ENCODE data around the gene PAPPA2. TPM values are rescaled to one million over a fixed set of nuclear protein-coding genes. Genes with fewer than 3 reads are reported as not detected.

PAPPA2 gene
- total and polyA plus RNA-seq, 2 of the 8 experiments (the other 6 are each of a cell fraction or from before 2014, with no cell fraction given) = 0.08 to 0.88 TPM

DNA sequence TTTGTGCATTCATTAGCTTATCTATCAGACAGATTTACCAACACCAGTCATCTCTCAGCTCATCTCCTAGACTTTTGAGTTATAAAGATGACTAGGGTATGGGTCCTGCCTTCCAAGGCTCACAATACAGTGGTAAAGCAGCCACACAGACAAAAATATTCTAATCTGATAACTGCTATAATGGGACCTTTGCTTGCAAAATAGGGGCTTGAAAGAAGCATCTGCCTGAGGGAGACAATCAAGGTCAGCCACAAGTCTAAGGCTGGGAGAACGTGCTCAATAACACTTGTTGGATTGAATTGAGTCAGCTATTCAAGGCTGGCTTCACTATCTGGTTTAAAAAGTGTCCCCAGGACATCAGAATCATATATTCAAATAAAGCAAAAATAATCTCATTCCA lies 1.4 kb upstream of the PAPPA2 start (continued):
- TF ChIP-seq, protein P1, sequence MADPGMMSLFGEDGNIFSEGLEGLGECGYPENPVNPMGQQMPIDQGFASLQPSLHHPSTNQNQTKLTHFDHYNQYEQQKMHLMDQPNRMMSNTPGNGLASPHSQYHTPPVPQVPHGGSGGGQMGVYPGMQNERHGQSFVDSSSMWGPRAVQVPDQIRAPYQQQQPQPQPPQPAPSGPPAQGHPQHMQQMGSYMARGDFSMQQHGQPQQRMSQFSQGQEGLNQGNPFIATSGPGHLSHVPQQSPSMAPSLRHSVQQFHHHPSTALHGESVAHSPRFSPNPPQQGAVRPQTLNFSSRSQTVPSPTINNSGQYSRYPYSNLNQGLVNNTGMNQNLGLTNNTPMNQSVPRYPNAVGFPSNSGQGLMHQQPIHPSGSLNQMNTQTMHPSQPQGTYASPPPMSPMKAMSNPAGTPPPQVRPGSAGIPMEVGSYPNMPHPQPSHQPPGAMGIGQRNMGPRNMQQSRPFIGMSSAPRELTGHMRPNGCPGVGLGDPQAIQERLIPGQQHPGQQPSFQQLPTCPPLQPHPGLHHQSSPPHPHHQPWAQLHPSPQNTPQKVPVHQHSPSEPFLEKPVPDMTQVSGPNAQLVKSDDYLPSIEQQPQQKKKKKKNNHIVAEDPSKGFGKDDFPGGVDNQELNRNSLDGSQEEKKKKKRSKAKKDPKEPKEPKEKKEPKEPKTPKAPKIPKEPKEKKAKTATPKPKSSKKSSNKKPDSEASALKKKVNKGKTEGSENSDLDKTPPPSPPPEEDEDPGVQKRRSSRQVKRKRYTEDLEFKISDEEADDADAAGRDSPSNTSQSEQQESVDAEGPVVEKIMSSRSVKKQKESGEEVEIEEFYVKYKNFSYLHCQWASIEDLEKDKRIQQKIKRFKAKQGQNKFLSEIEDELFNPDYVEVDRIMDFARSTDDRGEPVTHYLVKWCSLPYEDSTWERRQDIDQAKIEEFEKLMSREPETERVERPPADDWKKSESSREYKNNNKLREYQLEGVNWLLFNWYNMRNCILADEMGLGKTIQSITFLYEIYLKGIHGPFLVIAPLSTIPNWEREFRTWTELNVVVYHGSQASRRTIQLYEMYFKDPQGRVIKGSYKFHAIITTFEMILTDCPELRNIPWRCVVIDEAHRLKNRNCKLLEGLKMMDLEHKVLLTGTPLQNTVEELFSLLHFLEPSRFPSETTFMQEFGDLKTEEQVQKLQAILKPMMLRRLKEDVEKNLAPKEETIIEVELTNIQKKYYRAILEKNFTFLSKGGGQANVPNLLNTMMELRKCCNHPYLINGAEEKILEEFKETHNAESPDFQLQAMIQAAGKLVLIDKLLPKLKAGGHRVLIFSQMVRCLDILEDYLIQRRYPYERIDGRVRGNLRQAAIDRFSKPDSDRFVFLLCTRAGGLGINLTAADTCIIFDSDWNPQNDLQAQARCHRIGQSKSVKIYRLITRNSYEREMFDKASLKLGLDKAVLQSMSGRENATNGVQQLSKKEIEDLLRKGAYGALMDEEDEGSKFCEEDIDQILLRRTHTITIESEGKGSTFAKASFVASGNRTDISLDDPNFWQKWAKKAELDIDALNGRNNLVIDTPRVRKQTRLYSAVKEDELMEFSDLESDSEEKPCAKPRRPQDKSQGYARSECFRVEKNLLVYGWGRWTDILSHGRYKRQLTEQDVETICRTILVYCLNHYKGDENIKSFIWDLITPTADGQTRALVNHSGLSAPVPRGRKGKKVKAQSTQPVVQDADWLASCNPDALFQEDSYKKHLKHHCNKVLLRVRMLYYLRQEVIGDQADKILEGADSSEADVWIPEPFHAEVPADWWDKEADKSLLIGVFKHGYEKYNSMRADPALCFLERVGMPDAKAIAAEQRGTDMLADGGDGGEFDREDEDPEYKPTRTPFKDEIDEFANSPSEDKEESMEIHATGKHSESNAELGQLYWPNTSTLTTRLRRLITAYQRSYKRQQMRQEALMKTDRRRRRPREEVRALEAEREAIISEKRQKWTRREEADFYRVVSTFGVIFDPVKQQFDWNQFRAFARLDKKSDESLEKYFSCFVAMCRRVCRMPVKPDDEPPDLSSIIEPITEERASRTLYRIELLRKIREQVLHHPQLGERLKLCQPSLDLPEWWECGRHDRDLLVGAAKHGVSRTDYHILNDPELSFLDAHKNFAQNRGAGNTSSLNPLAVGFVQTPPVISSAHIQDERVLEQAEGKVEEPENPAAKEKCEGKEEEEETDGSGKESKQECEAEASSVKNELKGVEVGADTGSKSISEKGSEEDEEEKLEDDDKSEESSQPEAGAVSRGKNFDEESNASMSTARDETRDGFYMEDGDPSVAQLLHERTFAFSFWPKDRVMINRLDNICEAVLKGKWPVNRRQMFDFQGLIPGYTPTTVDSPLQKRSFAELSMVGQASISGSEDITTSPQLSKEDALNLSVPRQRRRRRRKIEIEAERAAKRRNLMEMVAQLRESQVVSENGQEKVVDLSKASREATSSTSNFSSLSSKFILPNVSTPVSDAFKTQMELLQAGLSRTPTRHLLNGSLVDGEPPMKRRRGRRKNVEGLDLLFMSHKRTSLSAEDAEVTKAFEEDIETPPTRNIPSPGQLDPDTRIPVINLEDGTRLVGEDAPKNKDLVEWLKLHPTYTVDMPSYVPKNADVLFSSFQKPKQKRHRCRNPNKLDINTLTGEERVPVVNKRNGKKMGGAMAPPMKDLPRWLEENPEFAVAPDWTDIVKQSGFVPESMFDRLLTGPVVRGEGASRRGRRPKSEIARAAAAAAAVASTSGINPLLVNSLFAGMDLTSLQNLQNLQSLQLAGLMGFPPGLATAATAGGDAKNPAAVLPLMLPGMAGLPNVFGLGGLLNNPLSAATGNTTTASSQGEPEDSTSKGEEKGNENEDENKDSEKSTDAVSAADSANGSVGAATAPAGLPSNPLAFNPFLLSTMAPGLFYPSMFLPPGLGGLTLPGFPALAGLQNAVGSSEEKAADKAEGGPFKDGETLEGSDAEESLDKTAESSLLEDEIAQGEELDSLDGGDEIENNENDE (IDR thresholded peaks at IDR 0.05; ENCODE audit: insufficient replicate concordance, low read length) = no peak
- no peak for TF ChIP-seq PHF8 (conservative IDR thresholded peaks at IDR 0.05; ENCODE audit: low read depth, low read length)
- TF ChIP-seq, protein P2, sequence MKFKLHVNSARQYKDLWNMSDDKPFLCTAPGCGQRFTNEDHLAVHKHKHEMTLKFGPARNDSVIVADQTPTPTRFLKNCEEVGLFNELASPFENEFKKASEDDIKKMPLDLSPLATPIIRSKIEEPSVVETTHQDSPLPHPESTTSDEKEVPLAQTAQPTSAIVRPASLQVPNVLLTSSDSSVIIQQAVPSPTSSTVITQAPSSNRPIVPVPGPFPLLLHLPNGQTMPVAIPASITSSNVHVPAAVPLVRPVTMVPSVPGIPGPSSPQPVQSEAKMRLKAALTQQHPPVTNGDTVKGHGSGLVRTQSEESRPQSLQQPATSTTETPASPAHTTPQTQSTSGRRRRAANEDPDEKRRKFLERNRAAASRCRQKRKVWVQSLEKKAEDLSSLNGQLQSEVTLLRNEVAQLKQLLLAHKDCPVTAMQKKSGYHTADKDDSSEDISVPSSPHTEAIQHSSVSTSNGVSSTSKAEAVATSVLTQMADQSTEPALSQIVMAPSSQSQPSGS (IDR thresholded peaks at IDR 0.05; ENCODE audit: low read length) = no peak
- no peak for TF ChIP-seq ZNF274 (IDR thresholded peaks at IDR 0.05; ENCODE audit: borderline replicate concordance, extremely low read depth, low read length)
- no peak for TF ChIP-seq POU5F1 (IDR thresholded peaks at IDR 0.05; ENCODE audit: low read depth, low read length)
- no peak for TF ChIP-seq POLR2AphosphoS5 (IDR thresholded peaks at IDR 0.05; ENCODE audit: low read depth, low read length)
- TF ChIP-seq JUND (IDR thresholded peaks at IDR 0.05; ENCODE audit: low read length) = no peak
- TF ChIP-seq POLR2A (IDR thresholded peaks at IDR 0.05; ENCODE audit: control extremely low read depth in 1 of 2, low read depth in 2 of 2, low read length in 2 of 2) = no peak
- no peak for TF ChIP-seq CREB1 (IDR thresholded peaks at IDR 0.05)
- no peak for TF ChIP-seq EZH2 (IDR thresholded peaks at IDR 0.05; ENCODE audit: low read depth, low read length, severe bottlenecking)
- TF ChIP-seq SP1 (IDR thresholded peaks at IDR 0.05; ENCODE audit: low read depth, low read length) = no peak
